ENCODE results near the gene NBAS. TPM values are rescaled to one million over a fixed set of nuclear protein-coding genes. Genes with fewer than 3 reads are reported as not detected.

The NBAS gene
- total RNA-seq, 1 experiment from 2014 or later, result 32.5 TPM

DNA sequence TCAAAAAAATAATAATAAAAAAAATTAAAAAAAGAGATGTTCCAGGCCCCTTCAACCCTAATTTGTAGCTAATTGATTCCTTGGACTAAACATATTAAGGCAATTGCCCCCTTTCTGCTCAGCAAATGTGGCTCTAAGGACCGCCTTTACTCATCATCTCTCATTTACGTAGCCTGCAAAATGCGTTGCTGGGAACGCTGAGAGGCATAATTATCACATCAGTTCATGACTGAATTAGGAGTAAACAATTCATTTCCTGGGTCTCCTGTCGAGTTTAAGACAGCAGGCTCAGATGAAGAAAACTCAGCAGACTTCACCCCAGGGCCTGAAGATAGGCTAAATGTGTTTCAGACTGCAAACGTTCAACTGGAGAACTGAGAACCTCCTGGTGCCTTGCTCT is 413.5 kb downstream of the NBAS start:
- Histone ChIP-seq H3K14ac (ENCODE audit: insufficient read depth, low read length) (no peak overlapping the region), H3K23ac (ENCODE audit: insufficient read length, low read depth, low read length) (no peak overlapping the region), H2BK15ac (ENCODE audit: low read depth, low read length) (no peak overlapping the region), H4K91ac (ENCODE audit: insufficient read length, low read depth, low read length) (no peak overlapping the region), H4K5ac (ENCODE audit: insufficient read length, low read depth, low read length) (no peak overlapping the region), H3K9me3 (ENCODE audit: control insufficient read depth, low read depth, low read length) (no peaks in the 10 kb centered on the region), H3K18ac (ENCODE audit: insufficient read length, low read depth, low read length) (no peak overlapping the region), H3K27ac (ENCODE audit: insufficient read length, low read depth, low read length) (no peak overlapping the region), H3T11ph (ENCODE audit: low read length) (no peak overlapping the region), H2BK5ac (ENCODE audit: insufficient read length, low read length) (no peak overlapping the region), H2AK5ac (ENCODE audit: insufficient read length, low read length) (no peak overlapping the region), H4K20me1 (ENCODE audit: control insufficient read depth, insufficient read depth, insufficient read length) (no peaks in the 10 kb centered on the region), H2BK120ac (ENCODE audit: low read depth, low read length, poor library complexity, severe bottlenecking) (no peak overlapping the region), H3K4me2 (ENCODE audit: insufficient read depth, insufficient read length, low read length) (no peak overlapping the region), H3K56ac (ENCODE audit: insufficient read length, low read depth, low read length) (no peak overlapping the region), H3K79me1 (ENCODE audit: insufficient read depth, low read depth, low read length, poor library complexity, severe bottlenecking) (no peaks in the 10 kb centered on the region), H3K4ac (ENCODE audit: low read depth, low read length) (no peak overlapping the region), H3K79me2 (ENCODE audit: insufficient read depth, low read length) (no peaks in the 10 kb centered on the region), H3K23me2 (ENCODE audit: insufficient read length, low read depth, low read length, poor library complexity, severe bottlenecking) (no peaks in the 10 kb centered on the region), H2BK20ac (ENCODE audit: low read depth, low read length, poor library complexity, severe bottlenecking) (no peak overlapping the region), H4K8ac (replicated peaks; ENCODE audit: insufficient read length, low read depth, low read length) (no peak overlapping the region), H3K4me1 (ENCODE audit: insufficient read depth, low read length) (no peaks in the 10 kb centered on the region), H3K27me3 (ENCODE audit: insufficient read depth, low read length) (no peaks in the 10 kb centered on the region), H2BK12ac (ENCODE audit: insufficient read length, low read depth, low read length) (no peak overlapping the region), H2AFZ (ENCODE audit: low read length) (no peak overlapping the region), H3K9ac (ENCODE audit: extremely low read depth, insufficient read length, low read length) (no peak overlapping the region)
- TF ChIP-seq, protein P1, sequence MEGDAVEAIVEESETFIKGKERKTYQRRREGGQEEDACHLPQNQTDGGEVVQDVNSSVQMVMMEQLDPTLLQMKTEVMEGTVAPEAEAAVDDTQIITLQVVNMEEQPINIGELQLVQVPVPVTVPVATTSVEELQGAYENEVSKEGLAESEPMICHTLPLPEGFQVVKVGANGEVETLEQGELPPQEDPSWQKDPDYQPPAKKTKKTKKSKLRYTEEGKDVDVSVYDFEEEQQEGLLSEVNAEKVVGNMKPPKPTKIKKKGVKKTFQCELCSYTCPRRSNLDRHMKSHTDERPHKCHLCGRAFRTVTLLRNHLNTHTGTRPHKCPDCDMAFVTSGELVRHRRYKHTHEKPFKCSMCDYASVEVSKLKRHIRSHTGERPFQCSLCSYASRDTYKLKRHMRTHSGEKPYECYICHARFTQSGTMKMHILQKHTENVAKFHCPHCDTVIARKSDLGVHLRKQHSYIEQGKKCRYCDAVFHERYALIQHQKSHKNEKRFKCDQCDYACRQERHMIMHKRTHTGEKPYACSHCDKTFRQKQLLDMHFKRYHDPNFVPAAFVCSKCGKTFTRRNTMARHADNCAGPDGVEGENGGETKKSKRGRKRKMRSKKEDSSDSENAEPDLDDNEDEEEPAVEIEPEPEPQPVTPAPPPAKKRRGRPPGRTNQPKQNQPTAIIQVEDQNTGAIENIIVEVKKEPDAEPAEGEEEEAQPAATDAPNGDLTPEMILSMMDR (conservative IDR thresholded peaks at IDR 0.05), result no peak
- Mint-ChIP-seq H3K4me1 (peaks cover under 1 to 5% of the 10 kb centered on the region in 2 experiments; a peak in 3 of 4 replicates), H3K27me3 (ENCODE audit: low read depth) (no peaks in the 10 kb centered on the region), H3K36me3 (ENCODE audit: insufficient read depth in 1 of 3, low read depth in 3 of 3) (no peaks in the 10 kb centered on the region), H3K9me3 (no peaks in the 10 kb centered on the region), H3K27ac (no peak overlapping the region), H3K4me3 (no peak overlapping the region)
- no CpG with 5 or more reads among the region's 6 CpGs for WGBS (ENCODE audit: extremely low coverage, insufficient read length, low lambda C conversion rate)
- no peak for DNase-seq
